Upper lobe of right lung (tissue), 1 donor: Measurements from ENCODE around the gene ZNF391. TPM values are rescaled to one million over a fixed set of nuclear protein-coding genes. Genes with fewer than 3 reads are reported as not detected.

Experiments used
- ATAC-seq: fragments of 200-7000 bp; cut with Tn5 transposase; one replicate; pipeline ENCODE4 v1.9.1; 2020; ENCODE audit warnings: mild to moderate bottlenecking, moderate library complexity
- DNase-seq: peaks from one replicate; pipeline ENCODE4 v3.0.0-alpha.2; 2020
- H3K27ac ChIP-seq: fragments of 200-600 bp; one replicate; pipeline ENCODE4 v1.8.0; 2022
- H3K27me3 ChIP-seq: fragments of 200-600 bp; one replicate; pipeline ENCODE4 v1.8.0; 2022; ENCODE audit warnings: mild to moderate bottlenecking
- H3K36me3 ChIP-seq: fragments of 200-600 bp; one replicate; pipeline ENCODE4 v1.8.0; 2022
- H3K4me1 ChIP-seq: fragments of 200-600 bp; one replicate; pipeline ENCODE4 v1.8.0; 2022
- H3K4me3 ChIP-seq: fragments of 200-600 bp; one replicate; pipeline ENCODE4 v1.8.0; 2022; ENCODE audit warnings: mild to moderate bottlenecking
- H3K9me3 ChIP-seq: fragments of 200-600 bp; one replicate; pipeline ENCODE4 v1.8.0; 2022
- CTCF ChIP-seq: fragments of 200-600 bp; IDR thresholded peaks from one replicate; pipeline ENCODE4 v1.8.0; 2022; ENCODE audit warnings: antibody characterized with exemption
- intact Hi-C: fragments of 100-400 bp; cut with DNase I; formaldehyde crosslinking; loops from one replicate; pipeline ENCODE4 v1.11.0; 2022
- total RNA-seq: library from RNA; stranded (reverse); fragmentation: NEBNext Ultra II Directional; extraction: Animal tissue kit (Norgen Biotek cat#: 25700); gene quantifications from one replicate; pipeline ENCODE4 v1.2.1, GENCODE V29; 2021
- donor health status: DM: no; HTN: yes; CAD: no; lungs with severe emphysema.

Gene ZNF391
- total RNA-seq, 1 donor from 2014 or later, result 2.1 TPM

- H3K27ac ChIP-seq, result no peak overlapping the region
- H3K36me3 ChIP-seq, result no peaks in the 10 kb centered on the region
- H3K27me3 ChIP-seq, result no peaks in the 10 kb centered on the region
- no peaks in the 10 kb centered on the region for H3K4me1 ChIP-seq
- ATAC-seq (no peak), DNase-seq (no peak)
- intact Hi-C loops, result no loop called here
- H3K4me3 ChIP-seq, result no peak overlapping the region
- H3K9me3 ChIP-seq, result no peaks in the 10 kb centered on the region
- no peak for TF ChIP-seq CTCF
Measured at GRCh38 chr6:27392623-27393022, 4.1 kb downstream of the ZNF391 start.

- Histone ChIP-seq H3K4me1 (no peaks in the 10 kb centered on the region), H3K27ac (no peak overlapping the region), H3K9me3 (no peaks in the 10 kb centered on the region), H3K4me3 (no peak overlapping the region), H3K27me3 (no peaks in the 10 kb centered on the region), H3K36me3 (no peaks in the 10 kb centered on the region)
- intact Hi-C loops, result no loop called here
- no peak for ATAC-seq
- TF ChIP-seq CTCF, result no peak
- DNase-seq, result no peak
Measured at GRCh38 chr6:27394073-27394472, 5.5 kb downstream of the ZNF391 start.

- intact Hi-C loops, result no loop called here
- Histone ChIP-seq H3K4me3 (no peak overlapping the region), H3K36me3 (no peaks in the 10 kb centered on the region), H3K4me1 (no peaks in the 10 kb centered on the region), H3K27ac (no peak overlapping the region), H3K27me3 (no peaks in the 10 kb centered on the region), H3K9me3 (peaks cover 26% of the 10 kb centered on the region)
- DNase-seq, result no peak
- no peak for TF ChIP-seq CTCF
- ATAC-seq, result no peak
Measured at GRCh38 chr6:27400877-27401642, 12.5 kb downstream of the ZNF391 start.

GRCh38 chr6:27406085-27406484, 17.5 kb downstream of the ZNF391 start:
- intact Hi-C loops, result no loop called here
- Histone ChIP-seq H3K36me3 (no peaks in the 10 kb centered on the region), H3K9me3 (peaks cover 24% of the 10 kb centered on the region), H3K4me3 (no peak overlapping the region), H3K27me3 (no peaks in the 10 kb centered on the region), H3K4me1 (no peaks in the 10 kb centered on the region), H3K27ac (no peak overlapping the region)
- no peak for DNase-seq
- no peak for ATAC-seq
- TF ChIP-seq CTCF, result no peak

GRCh38 chr6:27407153-27407814, 18.7 kb downstream of the ZNF391 start:
- Histone ChIP-seq H3K4me1 (no peaks in the 10 kb centered on the region), H3K9me3 (peaks cover 14% of the 10 kb centered on the region), H3K36me3 (no peaks in the 10 kb centered on the region), H3K4me3 (no peak overlapping the region), H3K27me3 (no peaks in the 10 kb centered on the region), H3K27ac (no peak overlapping the region)
- no peak for TF ChIP-seq CTCF
- intact Hi-C loops, result no loop called here
- no peak for ATAC-seq
- DNase-seq, result no peak
